ENCODE results near the gene TMEM156.
"Not testable (repeated sequence)": the region's sequence is repeated elsewhere in the genome, so short reads cannot be mapped to it uniquely, and the experiment has no call there.

TMEM156 gene

DNA sequence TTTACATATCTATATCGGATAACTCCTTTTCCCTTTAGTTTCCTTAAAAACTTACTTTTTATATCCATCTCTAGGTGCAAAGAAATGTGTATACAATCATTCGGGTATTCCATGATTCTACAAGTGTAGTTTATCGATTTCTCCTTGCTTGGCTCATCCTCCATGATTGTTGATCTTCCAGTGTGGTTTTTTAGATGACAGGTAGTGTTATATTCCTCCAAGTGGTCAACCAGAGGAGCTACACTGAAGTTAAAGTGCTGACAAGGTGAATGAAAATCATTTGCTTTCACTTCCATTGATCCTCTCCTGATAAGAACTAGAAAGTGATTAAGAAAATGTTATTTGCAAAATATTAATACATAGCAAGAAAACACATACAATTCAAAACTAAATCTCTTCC, 38.5 kb downstream of the TMEM156 start:
- peak; percentile 11 for TF ChIP-seq CTCF (IDR thresholded peaks at IDR 0.05; ENCODE audit: poor library complexity, severe bottlenecking)
- Histone ChIP-seq H3K9me3 (ENCODE audit: severe bottlenecking) (no peaks in the 10 kb centered on the region), H3K27me3 (ENCODE audit: insufficient read depth, poor library complexity, severe bottlenecking) (no peaks in the 10 kb centered on the region), H3K36me3 (ENCODE audit: low read depth) (peaks cover 63% of the 10 kb centered on the region), H3K4me1 (ENCODE audit: insufficient read depth, poor library complexity, severe bottlenecking) (peaks cover 4% of the 10 kb centered on the region), H3K27ac (ENCODE audit: poor library complexity, severe bottlenecking) (no peak overlapping the region), H3K4me3 (ENCODE audit: severe bottlenecking) (no peak overlapping the region)
- DNase-seq (ENCODE audit: low spot score) = no peak
- no peak for ATAC-seq (ENCODE audit: low read depth)

- no peaks in the 10 kb centered on the region for H3K27me3 ChIP-seq (ENCODE audit: insufficient read depth, poor library complexity, severe bottlenecking)
- no peaks in the 10 kb centered on the region for H3K9me3 ChIP-seq (ENCODE audit: severe bottlenecking)
- DNase-seq (ENCODE audit: low spot score) = no peak
- peaks cover 7% of the 10 kb centered on the region for H3K4me1 ChIP-seq (ENCODE audit: insufficient read depth, poor library complexity, severe bottlenecking)
- no peak for TF ChIP-seq CTCF (IDR thresholded peaks at IDR 0.05; ENCODE audit: poor library complexity, severe bottlenecking)
- no peak for ATAC-seq (ENCODE audit: low read depth)
- H3K36me3 ChIP-seq (ENCODE audit: low read depth) = peaks cover 62% of the 10 kb centered on the region
- H3K4me3 ChIP-seq (ENCODE audit: severe bottlenecking) = no peak overlapping the region
- H3K27ac ChIP-seq (ENCODE audit: poor library complexity, severe bottlenecking) = no peak overlapping the region
These were observed 42.0 kb downstream of the TMEM156 start for GRCh38 chr4:38990241-38990640.

GRCh38 chr4:38989487-38989886, 42.7 kb downstream of the TMEM156 start:
- DNase-seq (ENCODE audit: low spot score) (no peak), ATAC-seq (ENCODE audit: low read depth) (peak; percentile 72)
- Histone ChIP-seq H3K4me3 (ENCODE audit: severe bottlenecking) (no peak overlapping the region), H3K9me3 (ENCODE audit: severe bottlenecking) (no peaks in the 10 kb centered on the region), H3K4me1 (ENCODE audit: insufficient read depth, poor library complexity, severe bottlenecking) (peaks cover 7% of the 10 kb centered on the region), H3K27ac (ENCODE audit: poor library complexity, severe bottlenecking) (no peak overlapping the region), H3K36me3 (ENCODE audit: low read depth) (peaks cover 63% of the 10 kb centered on the region), H3K27me3 (ENCODE audit: insufficient read depth, poor library complexity, severe bottlenecking) (no peaks in the 10 kb centered on the region)
- no peak for TF ChIP-seq CTCF (IDR thresholded peaks at IDR 0.05; ENCODE audit: poor library complexity, severe bottlenecking)

GRCh38 chr4:38988353-38988752, 43.9 kb downstream of the TMEM156 start:
- ATAC-seq (ENCODE audit: low read depth); H3K9me3 ChIP-seq (ENCODE audit: severe bottlenecking); H3K27me3 ChIP-seq (ENCODE audit: insufficient read depth, poor library complexity, severe bottlenecking); H3K27ac ChIP-seq (ENCODE audit: poor library complexity, severe bottlenecking); H3K4me3 ChIP-seq (ENCODE audit: severe bottlenecking); H3K4me1 ChIP-seq (ENCODE audit: insufficient read depth, poor library complexity, severe bottlenecking); DNase-seq (ENCODE audit: low spot score): not testable (repeated sequence)
- peaks cover 55% of the 10 kb centered on the region for H3K36me3 ChIP-seq (ENCODE audit: low read depth)

DNA sequence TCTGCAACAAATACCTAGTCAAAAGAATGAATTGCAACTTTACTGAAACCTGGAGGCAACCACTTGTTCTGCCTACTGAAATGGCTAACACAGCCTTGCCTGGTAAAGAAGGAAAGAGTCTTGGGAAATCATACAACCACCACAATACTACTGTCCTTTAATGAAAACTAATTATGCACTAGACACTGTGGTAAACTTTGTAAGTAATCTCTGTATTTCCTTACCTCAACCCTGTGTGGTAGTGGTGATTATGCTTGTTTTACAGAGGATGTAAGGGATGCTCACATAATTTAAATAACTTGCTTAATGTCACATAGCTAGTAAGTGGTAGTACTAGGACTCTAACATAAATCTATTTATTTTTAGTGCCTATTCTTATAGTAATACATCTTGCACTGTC, 44.7 kb downstream of the TMEM156 start:
- Histone ChIP-seq H3K4me3 (ENCODE audit: severe bottlenecking) (no peak overlapping the region), H3K9me3 (ENCODE audit: severe bottlenecking) (no peaks in the 10 kb centered on the region), H3K27ac (ENCODE audit: poor library complexity, severe bottlenecking) (no peak overlapping the region), H3K36me3 (ENCODE audit: low read depth) (peaks cover 54% of the 10 kb centered on the region), H3K4me1 (ENCODE audit: insufficient read depth, poor library complexity, severe bottlenecking) (peaks cover 7% of the 10 kb centered on the region), H3K27me3 (ENCODE audit: insufficient read depth, poor library complexity, severe bottlenecking) (no peaks in the 10 kb centered on the region)
- no peak for DNase-seq (ENCODE audit: low spot score)
- no peak for ATAC-seq (ENCODE audit: low read depth)
- TF ChIP-seq CTCF (IDR thresholded peaks at IDR 0.05; ENCODE audit: poor library complexity, severe bottlenecking) = no peak
